Measurements from ENCODE around the gene CAMKK1.
"Not testable (repeated sequence)": the region's sequence is repeated elsewhere in the genome, so short reads cannot be mapped to it uniquely, and the experiment has no call there.

The CAMKK1 gene

DNA sequence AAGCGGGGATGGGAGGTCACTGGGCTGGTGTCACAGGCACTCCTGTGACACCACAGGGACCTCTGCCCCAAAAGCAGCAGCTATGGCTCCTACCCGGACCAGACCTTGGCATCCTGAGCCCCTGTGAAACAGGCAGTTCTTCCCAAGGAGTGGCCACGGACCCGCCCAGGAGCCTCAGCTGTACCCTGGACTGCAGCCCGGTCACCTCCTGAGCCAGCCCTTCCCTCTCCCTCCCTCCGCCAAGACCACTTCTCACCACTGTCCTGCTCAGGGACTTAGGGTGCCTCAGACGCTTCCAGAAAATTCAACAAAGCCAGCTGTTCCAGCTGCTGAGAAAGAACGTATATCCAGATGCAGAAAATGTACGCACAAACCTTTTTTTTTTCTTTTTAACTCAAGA is 32.9 kb downstream of the CAMKK1 start:
- FAIRE-seq, result no peak
- DNase-seq (ENCODE audit: insufficient read length, low spot score), result no peak
- TF ChIP-seq TAF1 (IDR thresholded peaks at IDR 0.05; ENCODE audit: low read depth, low read length) (no peak), POLR2AphosphoS5 (IDR thresholded peaks at IDR 0.05; ENCODE audit: low read depth, low read length) (no peak), POU2F2 (IDR thresholded peaks at IDR 0.05; ENCODE audit: low read depth, low read length) (no peak), PAX5 (IDR thresholded peaks at IDR 0.05; ENCODE audit: insufficient read depth, low read length, severe bottlenecking) (no peak), SPI1 (IDR thresholded peaks at IDR 0.05; ENCODE audit: low read depth, low read length) (no peak)

DNA sequence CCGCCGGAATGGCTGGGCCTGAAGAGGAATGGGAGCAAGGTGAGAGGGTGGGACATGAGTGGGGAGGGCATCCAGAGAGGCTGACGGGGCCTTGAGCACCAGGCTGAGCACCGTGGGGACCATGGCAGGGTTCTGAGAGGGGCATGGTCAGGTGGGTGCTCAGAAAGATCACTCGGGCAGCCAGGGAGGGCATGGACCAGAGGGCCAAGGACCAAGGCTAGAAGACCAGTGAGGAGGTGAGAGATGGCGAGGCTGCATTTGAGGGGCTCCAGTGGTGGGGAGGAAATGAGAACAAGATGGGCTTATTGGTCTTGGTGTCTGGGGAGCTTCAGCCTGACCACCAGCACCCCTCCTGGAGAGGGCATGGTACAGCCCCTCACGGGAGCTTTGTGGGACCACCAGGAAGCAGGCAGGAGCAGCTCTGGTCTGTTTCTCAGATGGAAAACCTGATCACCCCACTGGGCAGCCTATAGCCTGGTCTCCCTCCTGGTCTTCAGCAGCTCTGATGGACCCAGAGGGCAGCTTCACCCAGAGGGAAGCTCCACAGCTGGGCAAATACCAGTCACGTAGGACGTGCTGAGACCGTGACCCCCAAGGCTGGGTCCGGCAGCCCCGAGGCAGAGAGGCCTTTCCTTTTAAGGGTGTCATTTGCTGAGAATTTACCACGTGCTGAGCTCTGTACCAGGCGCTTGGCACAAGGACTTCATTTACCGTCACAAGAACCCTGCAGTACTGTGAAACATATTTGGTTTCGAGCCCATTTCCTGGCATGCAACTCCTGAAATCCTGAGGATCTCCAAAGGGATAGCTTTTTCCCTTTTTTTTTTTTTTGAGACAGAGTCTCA is 35.4 kb downstream of the CAMKK1 start:
- DNase-seq (ENCODE audit: insufficient read length, low spot score) (no peak), FAIRE-seq (no peak)
- TF ChIP-seq POLR2AphosphoS5 (IDR thresholded peaks at IDR 0.05; ENCODE audit: low read depth, low read length) (no peak), POU2F2 (IDR thresholded peaks at IDR 0.05; ENCODE audit: low read depth, low read length) (no peak), SPI1 (IDR thresholded peaks at IDR 0.05; ENCODE audit: low read depth, low read length) (no peak), TAF1 (IDR thresholded peaks at IDR 0.05; ENCODE audit: low read depth, low read length) (no peak), POLR2A (IDR thresholded peaks at IDR 0.05; ENCODE audit: low read depth, low read length) (no peak), PAX5 (IDR thresholded peaks at IDR 0.05; ENCODE audit: insufficient read depth, low read length, severe bottlenecking) (no peak)

DNA sequence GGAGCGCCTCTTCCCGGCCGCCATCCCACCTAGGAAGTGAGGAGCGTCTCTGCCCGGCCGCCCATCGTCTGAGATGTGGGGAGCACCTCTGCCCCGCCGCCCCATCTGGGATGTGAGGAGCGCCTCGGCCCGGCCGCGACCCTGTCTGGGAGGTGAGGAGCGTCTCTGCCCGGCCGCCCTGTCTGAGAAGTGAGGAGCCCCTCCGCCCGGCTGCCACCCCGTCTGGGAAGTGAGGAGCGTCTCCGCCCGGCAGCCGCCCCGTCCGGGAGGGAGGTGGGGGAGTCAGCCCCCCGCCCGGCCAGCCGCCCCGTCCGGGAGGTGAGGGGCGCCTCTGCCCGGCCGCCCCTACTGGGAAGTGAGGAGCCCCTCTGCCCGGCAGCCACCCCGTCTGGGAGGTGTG is 38.6 kb downstream of the CAMKK1 start:
- not testable (repeated sequence) for DNase-seq (ENCODE audit: insufficient read length, low spot score); FAIRE-seq

DNA sequence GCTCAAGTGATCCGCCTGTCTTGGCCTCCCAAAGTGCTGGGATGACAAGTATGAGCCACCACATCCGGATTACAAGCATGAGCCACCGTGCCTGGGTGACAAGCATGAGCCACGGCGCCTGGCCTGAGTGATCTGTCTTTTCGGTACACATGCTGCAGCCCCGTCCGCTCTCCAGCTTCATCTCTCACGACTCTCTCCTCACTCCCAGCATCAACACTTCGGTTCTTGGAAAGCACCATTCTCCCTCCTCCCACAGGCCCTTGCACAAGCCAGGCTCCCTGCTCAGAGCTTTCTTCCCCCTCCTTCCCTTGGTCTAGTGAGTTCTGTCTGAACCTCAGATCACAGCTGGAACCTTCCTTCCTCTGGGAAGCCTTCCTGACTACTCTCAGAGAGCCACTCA is 40.3 kb downstream of the CAMKK1 start:
- TF ChIP-seq SPI1 (IDR thresholded peaks at IDR 0.05; ENCODE audit: low read depth, low read length), result no peak
- TF ChIP-seq POLR2A (IDR thresholded peaks at IDR 0.05; ENCODE audit: low read depth, low read length), result no peak
- no peak for TF ChIP-seq PAX5 (IDR thresholded peaks at IDR 0.05; ENCODE audit: insufficient read depth, low read length, severe bottlenecking)
- no peak for TF ChIP-seq POLR2AphosphoS5 (IDR thresholded peaks at IDR 0.05; ENCODE audit: low read depth, low read length)
- TF ChIP-seq TAF1 (IDR thresholded peaks at IDR 0.05; ENCODE audit: low read depth, low read length), result no peak
- no peak for TF ChIP-seq POU2F2 (IDR thresholded peaks at IDR 0.05; ENCODE audit: low read depth, low read length)
- no peak for FAIRE-seq
- DNase-seq (ENCODE audit: insufficient read length, low spot score), result no peak

GRCh38 chr17:3851461-3852100 is 41.3 kb downstream of the CAMKK1 start:
- no peak for TF ChIP-seq TAF1 (IDR thresholded peaks at IDR 0.05; ENCODE audit: low read depth, low read length)
- no peak for TF ChIP-seq POLR2AphosphoS5 (IDR thresholded peaks at IDR 0.05; ENCODE audit: low read depth, low read length)
- FAIRE-seq, result no peak
- DNase-seq (ENCODE audit: insufficient read length, low spot score), result no peak

GRCh38 chr17:3848229-3848835 is 44.5 kb downstream of the CAMKK1 start:
- no peak for TF ChIP-seq SPI1 (IDR thresholded peaks at IDR 0.05; ENCODE audit: low read depth, low read length)
- TF ChIP-seq POLR2A (IDR thresholded peaks at IDR 0.05; ENCODE audit: low read depth, low read length), result no peak
- no peak for TF ChIP-seq POLR2AphosphoS5 (IDR thresholded peaks at IDR 0.05; ENCODE audit: low read depth, low read length)
- TF ChIP-seq TAF1 (IDR thresholded peaks at IDR 0.05; ENCODE audit: low read depth, low read length), result no peak
- no peak for TF ChIP-seq POU2F2 (IDR thresholded peaks at IDR 0.05; ENCODE audit: low read depth, low read length)
- no peak for TF ChIP-seq PAX5 (IDR thresholded peaks at IDR 0.05; ENCODE audit: insufficient read depth, low read length, severe bottlenecking)
- FAIRE-seq (no peak), DNase-seq (ENCODE audit: insufficient read length, low spot score) (no peak)

DNA sequence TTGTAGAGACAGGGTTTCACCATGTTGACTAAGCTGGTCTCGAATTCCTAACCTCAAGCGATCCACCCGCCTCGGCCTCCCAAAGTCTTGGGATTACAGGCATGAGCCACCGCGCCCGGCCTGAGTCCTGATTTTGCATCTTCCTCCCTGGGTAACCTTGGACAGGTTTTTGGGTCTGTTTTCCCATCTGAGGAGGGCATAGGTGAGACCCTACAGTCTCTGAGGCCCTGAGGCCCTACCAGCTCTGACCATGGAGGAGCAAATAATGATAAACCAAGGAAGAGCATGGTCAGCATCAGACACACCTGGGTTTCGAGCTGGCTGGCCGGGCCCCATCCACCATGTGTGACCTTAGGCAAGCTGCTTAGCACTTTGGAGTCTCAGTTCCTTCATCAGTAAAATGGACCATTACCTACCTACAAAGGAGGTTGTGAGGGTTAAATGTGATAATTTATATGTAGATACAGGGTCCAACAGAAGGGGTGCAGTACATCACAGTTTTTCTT is 45.6 kb downstream of the CAMKK1 start:
- FAIRE-seq, result no peak
- no peak for TF ChIP-seq TAF1 (IDR thresholded peaks at IDR 0.05; ENCODE audit: low read depth, low read length)
- TF ChIP-seq PAX5 (IDR thresholded peaks at IDR 0.05; ENCODE audit: insufficient read depth, low read length, severe bottlenecking), result no peak
- no peak for TF ChIP-seq POLR2AphosphoS5 (IDR thresholded peaks at IDR 0.05; ENCODE audit: low read depth, low read length)
- TF ChIP-seq SPI1 (IDR thresholded peaks at IDR 0.05; ENCODE audit: low read depth, low read length), result no peak
- TF ChIP-seq POU2F2 (IDR thresholded peaks at IDR 0.05; ENCODE audit: low read depth, low read length), result no peak
- TF ChIP-seq POLR2A (IDR thresholded peaks at IDR 0.05; ENCODE audit: low read depth, low read length), result no peak
- DNase-seq (ENCODE audit: insufficient read length, low spot score), result no peak

DNA sequence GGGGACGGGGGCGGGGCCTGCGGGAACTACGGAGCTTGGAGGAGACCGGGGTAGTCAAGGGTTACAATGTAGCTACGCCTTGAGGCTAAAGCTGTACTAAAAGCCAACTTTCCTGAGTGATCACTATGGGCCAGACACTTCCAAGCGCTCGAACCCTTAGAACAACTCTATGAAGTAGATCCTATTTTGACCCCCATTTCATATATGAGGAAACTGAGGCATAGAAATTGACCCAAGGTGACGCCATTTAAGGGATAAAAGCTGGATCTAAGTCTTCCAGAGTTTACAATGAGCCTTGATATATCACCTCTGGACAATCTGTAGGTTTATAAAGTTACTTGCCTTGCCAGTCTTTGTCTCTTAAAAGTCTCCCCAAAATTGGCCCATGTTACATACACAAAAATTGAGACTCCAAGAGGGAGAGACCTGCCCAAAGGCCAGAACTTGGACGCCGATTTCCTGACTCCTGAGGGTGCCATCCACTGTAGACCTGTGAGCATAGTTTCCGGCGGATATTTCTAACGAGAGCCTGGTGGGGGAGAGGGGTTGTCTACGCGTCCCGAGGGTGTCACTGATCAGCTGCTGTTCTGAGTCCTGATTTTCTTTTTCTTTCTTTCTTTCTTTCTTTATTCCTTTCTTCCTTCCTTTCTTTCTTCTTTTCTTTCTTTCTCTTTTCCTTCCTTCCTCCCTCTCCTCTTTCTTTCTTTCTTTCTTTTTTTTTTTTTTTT is 46.3 kb downstream of the CAMKK1 start:
- TF ChIP-seq PAX5 (IDR thresholded peaks at IDR 0.05; ENCODE audit: insufficient read depth, low read length, severe bottlenecking), result no peak
- TF ChIP-seq POLR2A (IDR thresholded peaks at IDR 0.05; ENCODE audit: low read depth, low read length), result no peak
- no peak for TF ChIP-seq SPI1 (IDR thresholded peaks at IDR 0.05; ENCODE audit: low read depth, low read length)
- TF ChIP-seq TAF1 (IDR thresholded peaks at IDR 0.05; ENCODE audit: low read depth, low read length), result no peak
- TF ChIP-seq POU2F2 (IDR thresholded peaks at IDR 0.05; ENCODE audit: low read depth, low read length), result no peak
- TF ChIP-seq POLR2AphosphoS5 (IDR thresholded peaks at IDR 0.05; ENCODE audit: low read depth, low read length), result no peak
- DNase-seq (ENCODE audit: insufficient read length, low spot score) (no peak), FAIRE-seq (no peak)

Measured in GM12891 (cell line).